Fibroblast of lung (primary cell): ENCODE measurements around the gene ARHGEF19.

ENCODE experiments used
- EZH2 ChIP-seq: IDR thresholded peaks from 2 replicates; pipeline ENCODE4 v1.5.1; 2012; ENCODE audit warnings: low read length, control low read depth, mild to moderate bottlenecking; ENCODE audit errors: missing control alignments
- TF ChIP-seq, protein P1 (sequence below), 2 donors: IDR thresholded peaks in 1 of 2; conservative IDR thresholded peaks in 1 of 2; 1 replicate in 1 of 2; 2 replicates in 1 of 2; pipeline ENCODE4 v1.5.1; 2011 to 2012; ENCODE audit warnings: low read length in 2 of 2, control low read depth in 1 of 2, inconsistent platforms in 1 of 2, low read depth in 1 of 2, mild to moderate bottlenecking in 1 of 2

DNA sequence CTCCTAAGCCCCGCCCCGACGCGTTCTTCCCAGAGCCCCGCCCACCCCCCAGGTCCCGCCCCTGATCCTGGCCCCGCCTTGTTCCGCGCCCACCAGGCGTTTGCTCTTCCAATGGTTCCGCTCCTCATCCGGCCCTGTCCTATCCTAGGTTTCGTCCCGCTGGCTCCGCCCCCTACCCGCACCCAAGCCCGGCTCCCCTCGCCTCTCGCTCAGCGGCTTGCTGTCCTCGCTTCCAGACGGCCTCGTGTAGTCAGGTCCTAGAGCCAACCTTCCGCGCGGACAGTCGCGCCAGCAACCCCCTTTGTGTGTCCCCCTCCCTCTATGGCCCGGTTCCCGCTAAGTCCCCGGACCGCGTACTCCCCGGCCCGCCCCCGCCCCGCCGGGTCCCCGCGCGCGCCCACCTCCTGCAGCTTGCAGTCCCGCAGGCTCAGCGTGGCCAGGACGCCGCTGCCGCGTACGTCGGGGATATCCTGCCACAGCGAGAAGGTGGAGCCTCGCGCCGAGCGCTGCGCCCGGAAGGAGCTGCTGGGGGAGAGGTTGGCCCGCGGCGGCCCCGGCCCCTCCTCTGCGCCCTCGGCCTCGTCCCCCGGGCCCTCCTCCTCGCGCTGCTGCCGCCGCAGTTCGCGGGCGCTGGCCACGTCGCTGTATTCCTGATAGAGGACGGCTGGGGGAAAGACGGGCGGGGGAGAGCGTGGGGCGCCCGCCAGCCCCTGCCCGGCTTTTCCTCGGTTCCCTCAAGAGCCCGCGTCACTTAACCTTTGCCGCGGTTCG lies 5.7 kb downstream of the ARHGEF19 start:
- TF ChIP-seq, protein P1, sequence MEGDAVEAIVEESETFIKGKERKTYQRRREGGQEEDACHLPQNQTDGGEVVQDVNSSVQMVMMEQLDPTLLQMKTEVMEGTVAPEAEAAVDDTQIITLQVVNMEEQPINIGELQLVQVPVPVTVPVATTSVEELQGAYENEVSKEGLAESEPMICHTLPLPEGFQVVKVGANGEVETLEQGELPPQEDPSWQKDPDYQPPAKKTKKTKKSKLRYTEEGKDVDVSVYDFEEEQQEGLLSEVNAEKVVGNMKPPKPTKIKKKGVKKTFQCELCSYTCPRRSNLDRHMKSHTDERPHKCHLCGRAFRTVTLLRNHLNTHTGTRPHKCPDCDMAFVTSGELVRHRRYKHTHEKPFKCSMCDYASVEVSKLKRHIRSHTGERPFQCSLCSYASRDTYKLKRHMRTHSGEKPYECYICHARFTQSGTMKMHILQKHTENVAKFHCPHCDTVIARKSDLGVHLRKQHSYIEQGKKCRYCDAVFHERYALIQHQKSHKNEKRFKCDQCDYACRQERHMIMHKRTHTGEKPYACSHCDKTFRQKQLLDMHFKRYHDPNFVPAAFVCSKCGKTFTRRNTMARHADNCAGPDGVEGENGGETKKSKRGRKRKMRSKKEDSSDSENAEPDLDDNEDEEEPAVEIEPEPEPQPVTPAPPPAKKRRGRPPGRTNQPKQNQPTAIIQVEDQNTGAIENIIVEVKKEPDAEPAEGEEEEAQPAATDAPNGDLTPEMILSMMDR (conservative IDR thresholded peaks at IDR 0.05 in 1 of 2, IDR thresholded peaks at IDR 0.05 in 1 of 2; ENCODE audit: low read depth in 1 of 2, low read length in 2 of 2): no peak
- no peak for TF ChIP-seq EZH2
